Measurements from ENCODE around the gene PPP3R1.

- peak in 1 of 11 experiments; percentile 11 for TF ChIP-seq CTCF (IDR thresholded peaks at IDR 0.05 in 8 of 11, conservative IDR thresholded peaks at IDR 0.05 in 3 of 11)
- no peak for TF ChIP-seq POLR2A (IDR thresholded peaks at IDR 0.05)
Observed at GRCh38 chr2:68225119-68225632, 27.2 kb downstream of the PPP3R1 start.

Data from spleen (tissue), 7 donors.